AG10803 (cell line): ENCODE data around the gene TEX29.

Experiments
- DNase-seq: peaks from one replicate; pipeline ENCODE4 v3.0.0; 2010; ENCODE audit warnings: low read depth
- H3K4me3 ChIP-seq: 2 replicates; pipeline ENCODE4 v1.5.1; 2011; ENCODE audit warnings: mild to moderate bottlenecking, low read length, control low read depth
- CTCF ChIP-seq: conservative IDR thresholded peaks from 2 replicates; pipeline ENCODE4 v1.5.1; 2011; ENCODE audit warnings: mild to moderate bottlenecking, low read length, control low read depth, inconsistent platforms

TEX29 gene

GRCh38 chr13:111325941-111326620 is 5.6 kb downstream of the TEX29 start:
- no peak for DNase-seq
- no peak overlapping the region for H3K4me3 ChIP-seq
- TF ChIP-seq CTCF: no peak

- no peak overlapping the region for H3K4me3 ChIP-seq
- no peak for DNase-seq
- no peak for TF ChIP-seq CTCF
Measured at GRCh38 chr13:111326621-111326965, 6.2 kb downstream of the TEX29 start.

- H3K4me3 ChIP-seq: no peak overlapping the region
- DNase-seq: no peak
- no peak for TF ChIP-seq CTCF
Measured at GRCh38 chr13:111326981-111327642, 6.7 kb downstream of the TEX29 start.

GRCh38 chr13:111327730-111328573 is 7.5 kb downstream of the TEX29 start:
- H3K4me3 ChIP-seq: no peak overlapping the region
- no peak for DNase-seq
- no peak for TF ChIP-seq CTCF

- no peak for DNase-seq
- TF ChIP-seq CTCF: no peak
- H3K4me3 ChIP-seq: no peak overlapping the region
Measured at GRCh38 chr13:111328574-111329410, 8.3 kb downstream of the TEX29 start.

- DNase-seq: no peak
- H3K4me3 ChIP-seq: no peak overlapping the region
- TF ChIP-seq CTCF: no peak
Measured at GRCh38 chr13:111329641-111330040, 9.2 kb downstream of the TEX29 start.
